Suprapubic skin (tissue), 4 donors: ENCODE data around the gene TASP1.

ENCODE experiments used
- EP300 ChIP-seq: sonication (generic); formaldehyde crosslinking; IDR thresholded peaks from one replicate; pipeline ENCODE4 v1.6.1; 2017; ENCODE audit warnings: antibody characterized with exemption
- POLR2A ChIP-seq, 2 donors: fragments of 450-650 bp; IDR thresholded peaks; one replicate each; pipeline ENCODE4 v1.6.1; 2017; ENCODE audit warnings: antibody characterized with exemption in 2 of 2, mild to moderate bottlenecking in 2 of 2, moderate library complexity in 2 of 2
- POLR2AphosphoS5 ChIP-seq, 3 donors: sonication (generic); formaldehyde crosslinking; IDR thresholded peaks; one replicate each; pipeline ENCODE4 v1.6.1; 2017; ENCODE audit warnings: antibody characterized with exemption in 3 of 3
- TF ChIP-seq, protein P1 (sequence below), 2 donors: fragments of 200-600 bp in 1 of 2; fragments of 450-650 bp in 1 of 2; sonication (generic) in 1 of 2; IDR thresholded peaks; one replicate each; pipeline ENCODE4 v1.5.1; 2016 to 2019; ENCODE audit warnings: antibody characterized with exemption in 2 of 2, mild to moderate bottlenecking in 1 of 2, moderate library complexity in 1 of 2

DNA sequence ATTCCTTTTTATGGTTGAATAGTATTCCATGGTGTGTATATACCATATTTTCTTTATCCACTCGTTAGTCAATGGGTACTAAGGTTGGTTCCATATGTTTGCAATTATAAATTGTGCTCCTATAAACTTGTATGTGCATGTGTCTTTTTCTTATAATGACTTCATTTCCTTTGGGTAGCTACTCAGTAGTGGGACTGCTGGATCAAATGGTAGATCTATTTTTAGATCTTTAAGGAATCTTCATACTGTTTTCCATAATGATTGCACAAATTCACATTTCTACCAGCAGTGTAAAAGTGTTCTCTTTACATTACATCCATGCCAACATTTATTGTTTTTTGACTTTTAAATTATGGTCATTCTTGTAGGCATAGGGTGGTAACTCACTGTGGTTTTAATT is 164.3 kb downstream of the TASP1 start:
- TF ChIP-seq, protein P1, sequence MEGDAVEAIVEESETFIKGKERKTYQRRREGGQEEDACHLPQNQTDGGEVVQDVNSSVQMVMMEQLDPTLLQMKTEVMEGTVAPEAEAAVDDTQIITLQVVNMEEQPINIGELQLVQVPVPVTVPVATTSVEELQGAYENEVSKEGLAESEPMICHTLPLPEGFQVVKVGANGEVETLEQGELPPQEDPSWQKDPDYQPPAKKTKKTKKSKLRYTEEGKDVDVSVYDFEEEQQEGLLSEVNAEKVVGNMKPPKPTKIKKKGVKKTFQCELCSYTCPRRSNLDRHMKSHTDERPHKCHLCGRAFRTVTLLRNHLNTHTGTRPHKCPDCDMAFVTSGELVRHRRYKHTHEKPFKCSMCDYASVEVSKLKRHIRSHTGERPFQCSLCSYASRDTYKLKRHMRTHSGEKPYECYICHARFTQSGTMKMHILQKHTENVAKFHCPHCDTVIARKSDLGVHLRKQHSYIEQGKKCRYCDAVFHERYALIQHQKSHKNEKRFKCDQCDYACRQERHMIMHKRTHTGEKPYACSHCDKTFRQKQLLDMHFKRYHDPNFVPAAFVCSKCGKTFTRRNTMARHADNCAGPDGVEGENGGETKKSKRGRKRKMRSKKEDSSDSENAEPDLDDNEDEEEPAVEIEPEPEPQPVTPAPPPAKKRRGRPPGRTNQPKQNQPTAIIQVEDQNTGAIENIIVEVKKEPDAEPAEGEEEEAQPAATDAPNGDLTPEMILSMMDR (IDR thresholded peaks at IDR 0.05), result no peak
- TF ChIP-seq EP300 (no peak), POLR2A (IDR thresholded peaks at IDR 0.05) (no peak), POLR2AphosphoS5 (IDR thresholded peaks at IDR 0.05) (no peak)
